ENCODE data around the gene MLPH. TPM values are rescaled to one million over a fixed set of nuclear protein-coding genes. Genes with fewer than 3 reads are reported as not detected.

Gene MLPH
- polyA plus RNA-seq, 1 of the 3 experiments (the other 2 are of a cell fraction) = 93.6 TPM

DNA sequence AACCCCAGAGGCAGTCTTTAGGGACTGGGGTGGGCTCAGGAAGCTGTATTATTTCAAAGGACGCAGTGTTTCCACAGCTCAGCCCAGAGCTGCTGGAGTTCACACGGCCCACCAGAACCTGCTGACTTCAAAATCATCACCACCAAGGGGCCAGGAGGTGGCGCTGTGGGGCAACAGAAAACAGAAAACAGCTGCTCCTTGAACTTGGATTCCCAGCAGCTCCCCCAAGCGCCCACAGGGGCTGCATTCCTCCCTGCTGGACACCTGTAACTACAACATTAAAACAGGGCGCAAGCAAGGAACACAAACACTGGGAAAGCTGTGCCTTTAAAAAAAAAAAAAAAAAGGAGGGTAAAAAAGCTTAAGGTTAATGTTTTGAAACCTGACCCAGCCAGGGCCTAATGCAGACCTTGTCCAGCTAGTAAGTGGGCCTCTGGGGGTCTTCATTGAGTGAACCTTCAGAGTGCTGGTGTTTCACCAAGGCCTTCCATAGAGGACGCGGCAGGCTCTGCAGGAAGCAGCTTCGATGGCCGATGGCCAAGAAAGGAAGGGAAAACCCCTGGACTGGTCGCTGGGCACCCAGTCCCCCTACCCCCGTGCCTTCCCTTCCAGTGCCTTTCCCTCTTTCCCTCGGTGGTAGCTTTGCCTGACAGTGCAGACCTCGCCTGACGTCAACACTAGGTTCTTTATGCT lies 25.9 kb downstream of the MLPH start:
- H3K27ac ChIP-seq (ENCODE audit: low read depth in 2 of 2, low read length in 1 of 2) = peak overlapping the region in 1 of 2 experiments; percentile 100; a peak in 2 of 4 replicates
- H3K36me3 ChIP-seq (replicated peaks in 1 of 2; ENCODE audit: control insufficient read depth in 1 of 2, insufficient read depth in 2 of 2, low read length in 1 of 2) = peaks cover 0 to 76% of the 10 kb centered on the region in 2 experiments
- peaks cover 66% of the 10 kb centered on the region for H3K79me2 ChIP-seq (ENCODE audit: insufficient read depth)
- H4K20me1 ChIP-seq (ENCODE audit: insufficient read depth) = no peaks in the 10 kb centered on the region
- H3K27me3 ChIP-seq (ENCODE audit: insufficient read depth) = no peaks in the 10 kb centered on the region
- peak overlapping the region; percentile 32; the same call in 1 of the 2 replicates for H3K9ac ChIP-seq
- POLR2A ChIA-PET = no interaction called here
- DNase-seq = peak; percentile 91
- 37% methylated on average over 14 of the region's 14 CpGs for WGBS (ENCODE audit: low lambda C conversion rate)
- H3K4me2 ChIP-seq = no peak overlapping the region; the same call in 1 of the 2 replicates
- TF ChIP-seq, protein P1, sequence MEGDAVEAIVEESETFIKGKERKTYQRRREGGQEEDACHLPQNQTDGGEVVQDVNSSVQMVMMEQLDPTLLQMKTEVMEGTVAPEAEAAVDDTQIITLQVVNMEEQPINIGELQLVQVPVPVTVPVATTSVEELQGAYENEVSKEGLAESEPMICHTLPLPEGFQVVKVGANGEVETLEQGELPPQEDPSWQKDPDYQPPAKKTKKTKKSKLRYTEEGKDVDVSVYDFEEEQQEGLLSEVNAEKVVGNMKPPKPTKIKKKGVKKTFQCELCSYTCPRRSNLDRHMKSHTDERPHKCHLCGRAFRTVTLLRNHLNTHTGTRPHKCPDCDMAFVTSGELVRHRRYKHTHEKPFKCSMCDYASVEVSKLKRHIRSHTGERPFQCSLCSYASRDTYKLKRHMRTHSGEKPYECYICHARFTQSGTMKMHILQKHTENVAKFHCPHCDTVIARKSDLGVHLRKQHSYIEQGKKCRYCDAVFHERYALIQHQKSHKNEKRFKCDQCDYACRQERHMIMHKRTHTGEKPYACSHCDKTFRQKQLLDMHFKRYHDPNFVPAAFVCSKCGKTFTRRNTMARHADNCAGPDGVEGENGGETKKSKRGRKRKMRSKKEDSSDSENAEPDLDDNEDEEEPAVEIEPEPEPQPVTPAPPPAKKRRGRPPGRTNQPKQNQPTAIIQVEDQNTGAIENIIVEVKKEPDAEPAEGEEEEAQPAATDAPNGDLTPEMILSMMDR (IDR thresholded peaks at IDR 0.05) = peak; percentile 96
- TF ChIP-seq JUND (IDR thresholded peaks at IDR 0.05) (no peak), EZH2phosphoT487 (IDR thresholded peaks at IDR 0.05; ENCODE audit: borderline replicate concordance, low read depth) (no peak), TEAD4 (IDR thresholded peaks at IDR 0.05; ENCODE audit: borderline replicate concordance, insufficient read depth) (0 out of 2 replicates have a peak, but pooled peaks have one; percentile 19), SMC3 (IDR thresholded peaks at IDR 0.05; ENCODE audit: low read depth, low read length) (peak; percentile 95), TCF12 (IDR thresholded peaks at IDR 0.05) (peak; percentile 77; the same call in 1 of the 2 replicates), RAD21 (IDR thresholded peaks at IDR 0.05; ENCODE audit: low read length) (peak; percentile 93)
- TF ChIP-seq, protein P2, sequence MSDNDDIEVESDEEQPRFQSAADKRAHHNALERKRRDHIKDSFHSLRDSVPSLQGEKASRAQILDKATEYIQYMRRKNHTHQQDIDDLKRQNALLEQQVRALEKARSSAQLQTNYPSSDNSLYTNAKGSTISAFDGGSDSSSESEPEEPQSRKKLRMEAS (IDR thresholded peaks at IDR 0.05; ENCODE audit: low read depth) = 0 out of 2 replicates have a peak, but pooled peaks have one; percentile 32
- TF ChIP-seq, protein P3, sequence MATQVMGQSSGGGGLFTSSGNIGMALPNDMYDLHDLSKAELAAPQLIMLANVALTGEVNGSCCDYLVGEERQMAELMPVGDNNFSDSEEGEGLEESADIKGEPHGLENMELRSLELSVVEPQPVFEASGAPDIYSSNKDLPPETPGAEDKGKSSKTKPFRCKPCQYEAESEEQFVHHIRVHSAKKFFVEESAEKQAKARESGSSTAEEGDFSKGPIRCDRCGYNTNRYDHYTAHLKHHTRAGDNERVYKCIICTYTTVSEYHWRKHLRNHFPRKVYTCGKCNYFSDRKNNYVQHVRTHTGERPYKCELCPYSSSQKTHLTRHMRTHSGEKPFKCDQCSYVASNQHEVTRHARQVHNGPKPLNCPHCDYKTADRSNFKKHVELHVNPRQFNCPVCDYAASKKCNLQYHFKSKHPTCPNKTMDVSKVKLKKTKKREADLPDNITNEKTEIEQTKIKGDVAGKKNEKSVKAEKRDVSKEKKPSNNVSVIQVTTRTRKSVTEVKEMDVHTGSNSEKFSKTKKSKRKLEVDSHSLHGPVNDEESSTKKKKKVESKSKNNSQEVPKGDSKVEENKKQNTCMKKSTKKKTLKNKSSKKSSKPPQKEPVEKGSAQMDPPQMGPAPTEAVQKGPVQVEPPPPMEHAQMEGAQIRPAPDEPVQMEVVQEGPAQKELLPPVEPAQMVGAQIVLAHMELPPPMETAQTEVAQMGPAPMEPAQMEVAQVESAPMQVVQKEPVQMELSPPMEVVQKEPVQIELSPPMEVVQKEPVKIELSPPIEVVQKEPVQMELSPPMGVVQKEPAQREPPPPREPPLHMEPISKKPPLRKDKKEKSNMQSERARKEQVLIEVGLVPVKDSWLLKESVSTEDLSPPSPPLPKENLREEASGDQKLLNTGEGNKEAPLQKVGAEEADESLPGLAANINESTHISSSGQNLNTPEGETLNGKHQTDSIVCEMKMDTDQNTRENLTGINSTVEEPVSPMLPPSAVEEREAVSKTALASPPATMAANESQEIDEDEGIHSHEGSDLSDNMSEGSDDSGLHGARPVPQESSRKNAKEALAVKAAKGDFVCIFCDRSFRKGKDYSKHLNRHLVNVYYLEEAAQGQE (IDR thresholded peaks at IDR 0.05; ENCODE audit: low read depth, low read length) = 0 out of 2 replicates have a peak, but pooled peaks have one; percentile 12
- TF ChIP-seq, protein P4, sequence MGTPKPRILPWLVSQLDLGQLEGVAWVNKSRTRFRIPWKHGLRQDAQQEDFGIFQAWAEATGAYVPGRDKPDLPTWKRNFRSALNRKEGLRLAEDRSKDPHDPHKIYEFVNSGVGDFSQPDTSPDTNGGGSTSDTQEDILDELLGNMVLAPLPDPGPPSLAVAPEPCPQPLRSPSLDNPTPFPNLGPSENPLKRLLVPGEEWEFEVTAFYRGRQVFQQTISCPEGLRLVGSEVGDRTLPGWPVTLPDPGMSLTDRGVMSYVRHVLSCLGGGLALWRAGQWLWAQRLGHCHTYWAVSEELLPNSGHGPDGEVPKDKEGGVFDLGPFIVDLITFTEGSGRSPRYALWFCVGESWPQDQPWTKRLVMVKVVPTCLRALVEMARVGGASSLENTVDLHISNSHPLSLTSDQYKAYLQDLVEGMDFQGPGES (IDR thresholded peaks at IDR 0.05; ENCODE audit: low read depth, low read length) = no peak
- CTCF ChIA-PET = interaction anchor here (0.5 to 10.4 kb wide), 101 partner anchors 9 to 758 kb away, joined by 3 to 311 read pairs (median 5); partner anchors contain the start of genes COPS8, LRRFIP1, MLPH and PRLH
- no peaks in the 10 kb centered on the region for H3K9me3 ChIP-seq
- peaks cover 27% of the 10 kb centered on the region for H3F3A ChIP-seq (replicated peaks; ENCODE audit: insufficient read depth)
- no peak overlapping the region for H2AFZ ChIP-seq (ENCODE audit: low read depth)
- H3K4me1 ChIP-seq (ENCODE audit: control insufficient read depth in 1 of 2, insufficient read depth in 2 of 2, low read depth in 1 of 2, low read length in 1 of 2) = peaks cover 2 to 12% of the 10 kb centered on the region in 2 experiments; a peak in 2 of 4 replicates
- peak overlapping the region in 1 of 2 experiments; percentile 33; a peak in 1 of 4 replicates for H3K4me3 ChIP-seq (ENCODE audit: low read depth in 2 of 2, low read length in 1 of 2)
- H3K9me2 ChIP-seq = no peaks in the 10 kb centered on the region
